Activated T-helper 1 cell treated with anti-CD3 and anti-CD28 coated beads, Interleukin-12 subunit alpha, Interleukin-12 subunit beta, Interleukin-2, Interleukin-4 antibody, amounts not matched to agents 30 ng/mL and 10 ng/mL and 1 ng/mL, durations not matched to agents 14 hours and 24 hours and 36 hours (primary cell): ENCODE results near the gene FAM3B. TPM values are rescaled to one million over a fixed set of nuclear protein-coding genes. Genes with fewer than 3 reads are reported as not detected.
"Not testable (repeated sequence)": the region's sequence is repeated elsewhere in the genome, so short reads cannot be mapped to it uniquely, and the experiment has no call there.

Experiments
- DNase-seq: peaks from one replicate; pipeline ENCODE4 v3.0.0; 2021; ENCODE audit warnings: low spot score
- H3K27ac Mint-ChIP-seq: one replicate; pipeline ENCODE4 v1.8.0; 2021; ENCODE audit warnings: mild to moderate bottlenecking, mixed read lengths
- H3K27me3 Mint-ChIP-seq: one replicate; pipeline ENCODE4 v1.8.0; 2022; ENCODE audit warnings: mild to moderate bottlenecking, moderate library complexity, mixed read lengths; ENCODE audit not compliant: insufficient read depth
- H3K36me3 Mint-ChIP-seq: one replicate; pipeline ENCODE4 v1.8.0; 2021; ENCODE audit warnings: low read depth, mixed read lengths
- H3K4me1 Mint-ChIP-seq: one replicate; pipeline ENCODE4 v1.8.0; 2021; ENCODE audit warnings: low read depth, mixed read lengths
- H3K4me3 Mint-ChIP-seq: one replicate; pipeline ENCODE4 v1.8.0; 2021; ENCODE audit warnings: mild to moderate bottlenecking, moderate library complexity, mixed read lengths
- H3K9me3 Mint-ChIP-seq: one replicate; pipeline ENCODE4 v1.8.0; 2021; ENCODE audit warnings: mixed read lengths
- intact Hi-C: fragments of 100-400 bp; cut with micrococcal nuclease; formaldehyde crosslinking; loops from one replicate; pipeline ENCODE4 v1.15.1; 2024
- total RNA-seq: library from RNA; stranded (reverse); gene quantifications from 2 replicates; pipeline ENCODE4 v1.2.3, GENCODE V29; 2022

The FAM3B gene
- total RNA-seq, 1 donor from 2014 or later = not detected

- peaks cover 11% of the 10 kb centered on the region for H3K4me1 Mint-ChIP-seq
- intact Hi-C loops = no loop called here
- H3K9me3 Mint-ChIP-seq = no peaks in the 10 kb centered on the region
Measured at GRCh38 chr21:41295721-41296254, 20.8 kb upstream of the FAM3B start.

GRCh38 chr21:41302976-41303375 is 13.6 kb upstream of the FAM3B start:
- H3K27ac Mint-ChIP-seq = no peak overlapping the region
- intact Hi-C loops = no loop called here
- H3K27me3 Mint-ChIP-seq = peaks cover 22% of the 10 kb centered on the region
- H3K36me3 Mint-ChIP-seq = no peaks in the 10 kb centered on the region
- no peak overlapping the region for H3K4me3 Mint-ChIP-seq
- no peaks in the 10 kb centered on the region for H3K4me1 Mint-ChIP-seq
- peaks cover 9% of the 10 kb centered on the region for H3K9me3 Mint-ChIP-seq
- DNase-seq = no peak

More at GRCh38 chr21:41295721-41296254, 20.8 kb upstream of the FAM3B start:
- peaks cover 23% of the 10 kb centered on the region for H3K27me3 Mint-ChIP-seq
- H3K36me3 Mint-ChIP-seq = no peaks in the 10 kb centered on the region
- H3K27ac Mint-ChIP-seq = no peak overlapping the region
- DNase-seq = no peak
- H3K4me3 Mint-ChIP-seq = no peak overlapping the region

GRCh38 chr21:41304068-41304720 is 12.4 kb upstream of the FAM3B start:
- H3K27ac Mint-ChIP-seq = no peak overlapping the region
- no peak for DNase-seq
- H3K36me3 Mint-ChIP-seq = no peaks in the 10 kb centered on the region
- H3K4me1 Mint-ChIP-seq = no peaks in the 10 kb centered on the region
- peaks cover 18% of the 10 kb centered on the region for H3K27me3 Mint-ChIP-seq
- H3K4me3 Mint-ChIP-seq = no peak overlapping the region
- peaks cover 9% of the 10 kb centered on the region for H3K9me3 Mint-ChIP-seq
- intact Hi-C loops = no loop called here

GRCh38 chr21:41307219-41307618 is 9.4 kb upstream of the FAM3B start:
- DNase-seq = no peak
- H3K36me3 Mint-ChIP-seq = no peaks in the 10 kb centered on the region
- intact Hi-C loops = no loop called here

GRCh38 chr21:41313285-41314164 is 3.1 kb upstream of the FAM3B start:
- H3K27me3 Mint-ChIP-seq = peaks cover 39% of the 10 kb centered on the region
- H3K4me3 Mint-ChIP-seq, H3K4me1 Mint-ChIP-seq, DNase-seq, H3K9me3 Mint-ChIP-seq, H3K27ac Mint-ChIP-seq, H3K36me3 Mint-ChIP-seq, intact Hi-C loops: not testable (repeated sequence)

More at GRCh38 chr21:41307219-41307618, 9.4 kb upstream of the FAM3B start:
- Mint-ChIP-seq H3K9me3 (peaks cover 9% of the 10 kb centered on the region), H3K4me3 (no peak overlapping the region), H3K4me1 (no peaks in the 10 kb centered on the region), H3K27me3 (peaks cover 20% of the 10 kb centered on the region), H3K27ac (no peak overlapping the region)

GRCh38 chr21:41315726-41316125 is 875 bp upstream of the FAM3B start:
- peaks cover 41% of the 10 kb centered on the region for H3K27me3 Mint-ChIP-seq
- DNase-seq = no peak

GRCh38 chr21:41317063-41317392 is 427 bp downstream of the FAM3B start:
- Mint-ChIP-seq H3K27me3 (peaks cover 42% of the 10 kb centered on the region), H3K27ac (no peak overlapping the region), H3K36me3 (no peaks in the 10 kb centered on the region), H3K4me3 (no peak overlapping the region), H3K4me1 (peaks cover 5% of the 10 kb centered on the region), H3K9me3 (no peaks in the 10 kb centered on the region)
- intact Hi-C loops = no loop called here
- no peak for DNase-seq

More at GRCh38 chr21:41315726-41316125, 875 bp upstream of the FAM3B start:
- intact Hi-C loops = no loop called here
- Mint-ChIP-seq H3K9me3 (no peaks in the 10 kb centered on the region), H3K27ac (no peak overlapping the region), H3K4me1 (no peaks in the 10 kb centered on the region), H3K36me3 (no peaks in the 10 kb centered on the region), H3K4me3 (no peak overlapping the region)

- no peaks in the 10 kb centered on the region for H3K9me3 Mint-ChIP-seq
- peaks cover 42% of the 10 kb centered on the region for H3K27me3 Mint-ChIP-seq
- no peak overlapping the region for H3K4me3 Mint-ChIP-seq
- no peak for DNase-seq
- no peak overlapping the region for H3K27ac Mint-ChIP-seq
- intact Hi-C loops = no loop called here
- peaks cover 5% of the 10 kb centered on the region for H3K4me1 Mint-ChIP-seq
- no peaks in the 10 kb centered on the region for H3K36me3 Mint-ChIP-seq
Measured at GRCh38 chr21:41317458-41317857, 857 bp downstream of the FAM3B start.

GRCh38 chr21:41318218-41318617 is 1.6 kb downstream of the FAM3B start:
- Mint-ChIP-seq H3K27ac (no peak overlapping the region), H3K9me3 (no peaks in the 10 kb centered on the region), H3K4me1 (peaks cover 5% of the 10 kb centered on the region), H3K36me3 (no peaks in the 10 kb centered on the region), H3K4me3 (no peak overlapping the region), H3K27me3 (peaks cover 44% of the 10 kb centered on the region)
- intact Hi-C loops = no loop called here
- DNase-seq = no peak

- Mint-ChIP-seq H3K4me1 (peaks cover 5% of the 10 kb centered on the region), H3K27me3 (peaks cover 47% of the 10 kb centered on the region), H3K4me3 (no peak overlapping the region), H3K36me3 (no peaks in the 10 kb centered on the region), H3K27ac (no peak overlapping the region), H3K9me3 (no peaks in the 10 kb centered on the region)
- intact Hi-C loops = no loop called here
- no peak for DNase-seq
Measured at GRCh38 chr21:41319273-41319672, 2.7 kb downstream of the FAM3B start.

- Mint-ChIP-seq H3K4me3 (no peak overlapping the region), H3K9me3 (no peaks in the 10 kb centered on the region), H3K27me3 (peaks cover 28% of the 10 kb centered on the region), H3K4me1 (peaks cover 5% of the 10 kb centered on the region), H3K27ac (no peak overlapping the region), H3K36me3 (no peaks in the 10 kb centered on the region)
- intact Hi-C loops = no loop called here
- DNase-seq = no peak
Measured at GRCh38 chr21:41321211-41321907, 4.8 kb downstream of the FAM3B start.

GRCh38 chr21:41321908-41322495 is 5.4 kb downstream of the FAM3B start:
- DNase-seq = no peak
- Mint-ChIP-seq H3K4me1 (peaks cover 5% of the 10 kb centered on the region), H3K36me3 (no peaks in the 10 kb centered on the region), H3K9me3 (no peaks in the 10 kb centered on the region), H3K27me3 (peaks cover 28% of the 10 kb centered on the region), H3K4me3 (no peak overlapping the region), H3K27ac (no peak overlapping the region)
- intact Hi-C loops = no loop called here
